ENCODE measurements around the gene GCLM.

GCLM gene

DNA sequence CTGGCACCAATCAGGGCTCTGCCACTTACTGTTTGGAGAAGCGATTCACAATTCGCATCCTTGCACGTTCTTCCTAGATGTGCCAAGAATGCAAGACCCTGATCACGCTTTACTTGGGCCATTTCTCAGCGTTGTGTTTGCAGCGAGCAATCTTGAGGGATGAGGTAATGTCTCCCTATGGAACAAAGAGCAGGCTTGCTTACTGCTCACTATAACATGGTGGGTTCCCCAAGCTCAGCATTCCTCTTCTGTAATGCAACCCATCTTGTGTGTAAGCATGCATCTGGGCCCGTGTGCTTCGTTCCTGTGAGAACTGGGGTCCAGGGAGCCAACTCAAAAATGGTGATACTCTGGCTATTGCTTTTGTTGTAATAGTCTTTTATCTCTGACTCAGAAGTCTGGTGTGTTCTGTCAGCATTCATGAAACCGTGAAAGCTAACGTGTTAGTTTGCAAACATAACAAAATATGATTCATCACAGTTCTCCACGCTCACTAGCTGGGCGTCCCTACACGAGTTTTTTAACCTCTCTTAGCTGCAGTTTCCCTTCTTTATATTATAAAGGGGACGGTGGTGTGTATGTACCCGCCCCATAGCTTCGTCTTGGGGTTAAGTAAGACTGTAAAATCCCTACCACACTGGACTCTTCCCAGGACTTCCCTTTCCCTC is 63.6 kb downstream of the GCLM start:
- no peak for DNase-seq

DNA sequence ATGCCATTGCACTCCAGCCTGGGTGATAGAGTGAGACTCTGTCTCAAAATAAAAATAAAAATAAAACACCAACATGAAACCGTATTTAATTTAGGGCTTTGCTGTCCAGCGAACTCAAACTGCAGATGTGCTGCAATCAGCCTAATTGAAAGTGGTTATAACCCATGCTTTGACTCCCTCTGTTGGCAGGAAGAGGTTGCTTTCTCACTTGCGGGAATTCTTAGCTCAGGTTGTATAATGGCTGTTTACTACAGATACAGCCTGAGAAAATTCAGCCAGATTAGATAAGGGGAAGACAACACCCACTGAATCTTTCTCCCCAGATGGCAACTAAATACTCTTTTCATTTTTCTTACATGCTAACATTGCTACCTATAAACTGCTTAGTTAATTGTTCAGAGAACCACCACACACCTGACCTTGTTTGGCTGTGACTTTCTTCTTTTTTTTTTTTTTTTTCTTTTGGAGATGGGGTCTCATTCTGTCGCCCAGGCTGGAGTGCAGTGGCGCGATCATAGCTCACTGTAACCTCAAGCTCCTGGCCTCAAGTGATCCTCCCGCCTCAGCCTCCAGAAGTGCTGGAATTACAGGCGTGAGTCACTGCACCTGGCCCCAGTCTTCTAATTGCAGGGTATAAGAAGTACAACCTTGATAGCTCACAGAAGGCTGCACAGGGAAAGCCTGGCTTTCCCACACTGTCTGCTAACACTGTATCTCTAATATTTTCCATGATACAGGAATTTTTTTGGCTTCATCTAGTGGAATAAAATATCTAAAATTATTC is 64.8 kb downstream of the GCLM start:
- peak; percentile 75 for DNase-seq

DNA sequence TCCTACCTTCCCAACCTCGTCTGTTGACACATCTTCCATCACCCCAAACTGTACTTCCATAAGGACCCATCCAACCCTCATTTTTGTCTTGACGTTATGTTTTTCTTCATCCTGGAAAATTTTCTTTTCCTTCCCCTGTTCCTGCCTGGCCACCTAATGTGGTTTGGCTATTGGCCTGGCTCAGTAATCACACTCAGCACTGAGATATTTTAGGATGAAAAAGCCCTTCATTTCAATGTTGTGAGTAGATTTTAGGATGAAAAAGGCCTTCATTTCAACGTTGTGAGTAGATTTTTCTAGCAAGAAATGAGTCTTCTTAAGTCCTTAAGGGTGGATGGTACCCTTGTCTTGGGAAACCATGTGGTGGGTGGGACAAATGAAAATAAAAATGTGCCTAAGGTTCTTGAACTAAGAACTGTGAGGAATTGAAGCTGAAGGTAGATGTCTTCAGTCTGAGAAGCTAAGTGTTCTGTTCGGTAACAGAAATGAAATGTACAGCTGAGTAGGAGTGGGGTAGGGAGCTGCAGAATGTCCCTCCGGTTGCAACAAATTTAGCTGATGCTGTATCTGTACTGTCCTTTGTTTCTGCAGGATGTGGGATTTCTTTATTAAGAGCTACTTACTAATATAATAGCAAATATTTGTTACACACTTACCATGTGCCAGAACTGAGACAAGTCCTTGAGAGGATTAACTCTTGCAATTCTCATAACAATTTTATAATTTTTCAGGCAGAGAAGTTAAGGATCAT is 66.3 kb downstream of the GCLM start:
- no peak for DNase-seq

DNA sequence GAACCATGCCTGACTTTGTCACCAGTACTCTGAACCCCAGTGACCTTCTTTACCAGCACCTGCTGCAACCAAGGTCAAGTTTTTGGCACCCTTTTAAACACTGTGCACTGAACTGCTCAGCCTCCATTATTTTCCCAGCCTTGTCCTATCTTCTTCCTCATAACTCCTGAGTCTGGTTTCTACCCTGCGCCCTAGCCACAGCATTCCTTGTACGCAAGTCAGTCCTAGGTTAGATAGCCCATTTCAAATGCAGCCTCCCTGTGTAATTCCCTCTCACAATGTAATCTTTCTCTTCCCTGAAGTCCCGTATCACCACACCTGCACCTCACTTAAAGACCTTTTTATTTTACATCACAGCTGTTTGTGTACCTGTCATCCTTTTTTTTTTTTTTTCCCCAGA is 67.5 kb downstream of the GCLM start:
- DNase-seq, result no peak

DNA sequence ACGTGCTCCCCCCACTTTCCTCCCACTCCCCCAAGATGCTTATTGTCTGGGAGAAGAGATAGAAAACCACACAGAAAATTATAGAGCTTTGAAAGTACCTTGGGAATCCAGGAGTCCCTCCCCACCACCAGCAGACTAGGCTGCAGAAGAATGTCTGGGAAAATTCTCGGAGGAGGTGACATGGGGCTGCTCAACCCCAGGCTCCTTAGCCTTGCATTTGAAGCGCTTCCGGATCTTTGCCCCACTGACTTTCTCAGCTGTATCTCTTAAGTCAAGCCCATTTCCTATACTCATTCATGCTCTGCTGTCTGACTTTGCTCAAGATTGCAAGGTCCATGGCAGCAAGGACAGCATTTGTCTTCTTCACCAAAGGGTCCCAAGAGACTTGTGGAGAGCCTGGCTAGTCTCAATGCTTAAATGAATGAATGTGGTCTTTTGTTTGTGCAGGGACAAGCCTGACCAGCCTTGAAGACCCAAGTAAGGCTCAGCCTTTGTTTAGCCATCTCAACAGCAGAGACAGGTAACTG is 68.2 kb downstream of the GCLM start:
- DNase-seq, result no peak

DNA sequence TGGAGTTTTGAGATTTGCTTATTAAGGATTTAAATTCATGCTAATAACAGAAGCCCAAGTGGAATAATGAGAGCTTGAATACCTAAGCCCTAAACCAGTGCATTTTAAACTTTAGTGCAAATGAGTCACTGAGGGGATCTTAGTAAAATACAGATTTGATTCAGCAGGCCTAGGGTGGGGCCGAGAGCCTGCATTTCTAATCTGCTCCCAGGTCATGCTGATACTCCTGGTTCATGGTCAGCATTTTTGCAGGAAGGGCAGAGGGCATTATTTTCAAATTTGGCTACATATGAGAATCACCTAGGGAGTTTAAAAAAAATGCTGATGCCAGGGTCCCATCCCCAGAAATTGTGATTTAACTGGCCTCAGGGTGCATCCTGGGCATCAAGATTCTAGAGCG is 69.5 kb downstream of the GCLM start:
- DNase-seq, result no peak

DNA sequence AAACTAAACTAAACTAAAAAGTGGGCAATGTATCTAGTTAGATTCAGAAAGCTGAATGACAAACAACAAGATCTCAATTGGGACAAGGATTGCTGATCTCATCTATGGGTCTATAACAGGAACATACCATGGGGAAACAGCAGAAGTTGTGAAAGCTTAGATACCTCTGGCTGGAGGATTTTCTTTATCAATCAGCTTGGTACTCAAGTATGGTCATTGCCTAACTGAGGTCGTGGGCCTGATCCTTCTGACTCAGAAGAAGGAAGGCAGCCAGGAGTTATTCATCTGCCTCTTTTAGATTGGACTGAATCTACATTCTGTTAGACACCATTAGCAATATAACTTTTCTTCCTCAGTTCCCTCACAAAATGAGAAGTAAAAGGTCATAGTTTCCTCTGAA is 69.9 kb downstream of the GCLM start:
- no peak for DNase-seq

DNA sequence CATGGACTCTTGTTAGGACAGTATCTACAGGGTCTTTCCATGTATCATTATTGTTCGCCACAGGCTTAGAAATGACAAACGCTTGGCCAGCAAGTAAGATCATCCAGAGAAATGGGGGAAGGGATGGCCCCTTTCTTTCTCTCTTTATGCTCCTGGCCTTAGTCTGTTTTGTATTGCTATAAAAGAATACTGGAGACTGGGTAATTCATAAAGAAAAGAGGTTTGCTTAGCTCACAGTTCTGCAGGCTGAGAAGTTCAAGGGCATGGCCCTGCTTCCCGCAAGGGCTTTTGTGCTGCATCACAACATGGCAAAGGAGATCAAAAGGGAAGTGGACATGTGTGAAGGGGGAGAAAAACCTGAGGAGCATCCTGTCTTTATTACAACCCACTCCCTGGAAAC is 71.3 kb downstream of the GCLM start:
- no peak for DNase-seq

Data from NCI-H1105 (cell line).